Body of pancreas (tissue), 4 donors: ENCODE data around the gene PRKAG2.

Experiments
- POLR2A ChIP-seq, 3 donors: fragments of 450-650 bp; IDR thresholded peaks; one replicate each; pipeline ENCODE4 v1.6.1; 2016; ENCODE audit warnings: antibody characterized with exemption in 3 of 3, mild to moderate bottlenecking in 2 of 3
- TF ChIP-seq, protein P1 (sequence below), 7 experiments: fragments of 450-650 bp in 4 of 7; fragments of 200-600 bp in 3 of 7; sonication (generic) in 3 of 7; IDR thresholded peaks; one replicate each; pipeline ENCODE4 v1.5.1; 2016 to 2019; ENCODE audit warnings: antibody characterized with exemption in 7 of 7

DNA sequence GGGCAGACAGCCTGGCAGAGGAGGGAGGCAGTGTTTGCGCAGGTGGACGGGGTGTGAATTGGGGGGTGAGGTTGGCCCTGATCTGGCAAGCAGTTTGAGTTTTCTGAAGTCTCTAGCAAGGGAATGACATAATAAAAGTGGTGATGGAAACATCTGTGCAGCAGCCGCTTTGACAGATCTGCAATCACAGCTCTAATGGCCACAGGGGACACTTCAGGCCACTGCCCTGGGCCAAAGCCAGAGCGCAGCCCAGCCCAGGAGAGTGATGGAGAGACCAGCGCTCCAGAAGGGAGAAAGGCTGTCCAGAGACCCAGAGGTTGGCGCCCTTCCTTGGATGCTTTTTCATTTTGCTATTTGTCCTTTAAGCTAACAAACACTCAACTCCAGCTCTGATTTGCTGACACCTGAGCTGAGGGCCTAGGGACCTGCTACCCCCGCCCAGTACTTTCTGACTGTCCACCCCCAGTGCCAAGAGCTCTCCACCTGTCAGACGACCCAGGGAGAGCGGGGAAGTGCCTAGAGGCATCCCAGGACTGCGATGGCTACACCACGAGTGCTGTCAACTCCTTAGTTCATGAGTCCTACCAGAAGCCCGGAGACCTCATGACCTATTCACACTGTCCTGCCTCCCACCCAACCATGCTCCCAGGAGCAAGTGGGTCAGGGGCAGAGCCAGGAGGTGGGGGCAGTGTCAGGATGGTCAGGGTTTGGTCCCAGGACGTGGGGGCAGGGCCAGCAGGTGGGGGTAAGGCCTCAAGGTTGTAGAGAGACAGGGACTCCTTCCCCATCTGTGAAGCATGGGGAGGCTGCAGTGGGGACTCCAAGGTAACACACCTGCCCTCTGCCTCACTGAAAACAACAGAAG lies 112.6 kb downstream of the PRKAG2 start:
- TF ChIP-seq POLR2A (IDR thresholded peaks at IDR 0.05) = no peak
- TF ChIP-seq, protein P1, sequence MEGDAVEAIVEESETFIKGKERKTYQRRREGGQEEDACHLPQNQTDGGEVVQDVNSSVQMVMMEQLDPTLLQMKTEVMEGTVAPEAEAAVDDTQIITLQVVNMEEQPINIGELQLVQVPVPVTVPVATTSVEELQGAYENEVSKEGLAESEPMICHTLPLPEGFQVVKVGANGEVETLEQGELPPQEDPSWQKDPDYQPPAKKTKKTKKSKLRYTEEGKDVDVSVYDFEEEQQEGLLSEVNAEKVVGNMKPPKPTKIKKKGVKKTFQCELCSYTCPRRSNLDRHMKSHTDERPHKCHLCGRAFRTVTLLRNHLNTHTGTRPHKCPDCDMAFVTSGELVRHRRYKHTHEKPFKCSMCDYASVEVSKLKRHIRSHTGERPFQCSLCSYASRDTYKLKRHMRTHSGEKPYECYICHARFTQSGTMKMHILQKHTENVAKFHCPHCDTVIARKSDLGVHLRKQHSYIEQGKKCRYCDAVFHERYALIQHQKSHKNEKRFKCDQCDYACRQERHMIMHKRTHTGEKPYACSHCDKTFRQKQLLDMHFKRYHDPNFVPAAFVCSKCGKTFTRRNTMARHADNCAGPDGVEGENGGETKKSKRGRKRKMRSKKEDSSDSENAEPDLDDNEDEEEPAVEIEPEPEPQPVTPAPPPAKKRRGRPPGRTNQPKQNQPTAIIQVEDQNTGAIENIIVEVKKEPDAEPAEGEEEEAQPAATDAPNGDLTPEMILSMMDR (IDR thresholded peaks at IDR 0.05) = no peak
